ENCODE measurements around the gene TXNRD2.

DNA sequence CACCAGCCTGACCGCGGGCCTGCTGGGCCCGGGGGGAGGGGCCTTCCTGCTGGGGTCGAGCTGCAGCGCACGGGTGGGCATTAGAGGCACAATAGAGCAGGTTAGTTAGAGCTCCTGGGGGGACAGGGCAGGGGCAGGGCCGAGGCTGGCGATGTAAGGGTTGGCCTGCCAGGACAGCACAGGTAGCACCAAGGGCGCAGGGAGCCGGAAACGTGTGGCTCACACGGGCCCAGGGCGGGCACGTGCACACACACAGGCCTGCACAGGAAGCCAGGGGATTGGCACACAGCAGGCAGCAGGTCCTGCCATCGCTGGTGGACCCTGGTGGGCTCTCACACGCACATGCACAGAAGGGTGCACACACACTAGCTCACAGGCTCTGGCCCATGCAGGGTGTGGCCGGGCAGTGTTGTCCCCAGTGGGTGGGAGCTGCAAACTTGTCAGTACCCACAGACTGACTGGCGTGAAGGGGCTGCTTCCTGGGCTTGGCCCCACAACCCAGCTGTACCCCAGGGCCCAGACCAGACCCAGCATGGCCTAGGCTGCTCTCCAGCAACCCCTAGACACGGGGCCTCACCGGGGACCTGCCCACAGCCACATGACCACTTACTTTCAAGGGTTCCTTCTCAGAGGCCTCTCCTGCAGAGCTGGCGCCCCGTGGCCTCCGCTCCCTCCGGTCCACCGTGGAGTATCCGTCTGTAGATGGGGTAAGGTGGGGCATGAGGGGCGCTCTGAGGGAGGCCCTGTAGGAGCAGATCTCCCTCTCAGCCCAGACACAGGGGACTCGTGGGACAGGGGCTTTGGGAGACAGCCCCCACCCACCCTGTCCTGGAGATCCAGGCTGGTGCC, 29.9 kb upstream of the TXNRD2 start:
- TF ChIP-seq POLR2A (IDR thresholded peaks at IDR 0.05; ENCODE audit: low read length) = no peak
- no peak for TF ChIP-seq GATA1 (IDR thresholded peaks at IDR 0.05; ENCODE audit: low read depth, low read length)

Data from erythroblast (primary cell).